SK-N-SH treated with all-trans-retinoic acid at 6 μM for 48 hours (cell line): ENCODE data around the gene RIN3.

Experiments used
- BACH2 ChIP-seq: fragments of 250-450 bp; sonication (Bioruptor Pico); IDR thresholded peaks from 2 replicates; pipeline ENCODE4 v1.9.0; 2021; ENCODE audit warnings: mild to moderate bottlenecking, borderline replicate concordance
- CSDC2 ChIP-seq: fragments of 250-450 bp; sonication (Bioruptor Pico); IDR thresholded peaks from 2 replicates; pipeline ENCODE4 v1.5.0; 2020; ENCODE audit warnings: mild to moderate bottlenecking, moderate library complexity
- OSR1 ChIP-seq: fragments of 250-450 bp; sonication (Bioruptor Pico); IDR thresholded peaks from 2 replicates; pipeline ENCODE4 v1.8.0; 2022; ENCODE audit warnings: moderate library complexity, mild to moderate bottlenecking, inconsistent platforms
- RARB ChIP-seq: fragments of 250-450 bp; sonication (Bioruptor Pico); IDR thresholded peaks from 2 replicates; pipeline ENCODE4 v1.8.0; 2021; ENCODE audit warnings: mild to moderate bottlenecking, moderate library complexity
- TOX ChIP-seq: fragments of 250-450 bp; sonication (Bioruptor Pico); IDR thresholded peaks from 2 replicates; pipeline ENCODE4 v1.8.0; 2021; ENCODE audit warnings: mild to moderate bottlenecking, moderate library complexity, borderline replicate concordance
- ZFP30 ChIP-seq: fragments of 450-650 bp; formaldehyde crosslinking; IDR thresholded peaks from 2 replicates; pipeline ENCODE4 v1.5.0; 2022; ENCODE audit warnings: mild to moderate bottlenecking, moderate library complexity
- ZNF8 ChIP-seq: fragments of 450-650 bp; formaldehyde crosslinking; IDR thresholded peaks from 2 replicates; pipeline ENCODE4 v1.5.0; 2020; ENCODE audit warnings: mild to moderate bottlenecking, moderate library complexity
- TF ChIP-seq, protein P1 (sequence below): fragments of 250-450 bp; sonication (Bioruptor Pico); IDR thresholded peaks from 2 replicates; pipeline ENCODE4 v1.8.0; 2021; ENCODE audit warnings: low read depth, mild to moderate bottlenecking, moderate library complexity, borderline replicate concordance
- TF ChIP-seq, protein P2 (sequence below): fragments of 250-450 bp; sonication (Bioruptor Pico); IDR thresholded peaks from 2 replicates; pipeline ENCODE4 v1.8.0; 2020; ENCODE audit warnings: mild to moderate bottlenecking, moderate library complexity, borderline replicate concordance

DNA sequence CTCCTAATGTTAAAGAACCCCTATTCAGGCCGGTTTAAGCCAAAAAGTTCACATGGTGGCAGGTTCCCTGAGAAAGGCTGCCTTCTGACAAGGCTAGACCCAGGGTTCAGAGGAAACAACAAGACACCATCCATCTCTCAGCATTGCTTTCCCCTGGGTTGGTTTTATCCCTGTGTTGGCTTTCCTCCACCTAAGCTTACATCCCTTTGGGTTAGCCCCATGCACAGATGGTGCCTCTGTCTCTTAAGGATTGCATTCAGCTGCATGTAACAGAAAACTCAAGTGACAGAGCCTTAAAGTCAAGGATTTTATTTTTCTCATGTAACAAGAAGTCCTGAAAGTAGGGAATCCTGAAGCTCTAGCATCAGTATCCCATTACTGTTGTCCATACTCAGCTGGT lies 42.8 kb upstream of the RIN3 start:
- TF ChIP-seq, protein P1, sequence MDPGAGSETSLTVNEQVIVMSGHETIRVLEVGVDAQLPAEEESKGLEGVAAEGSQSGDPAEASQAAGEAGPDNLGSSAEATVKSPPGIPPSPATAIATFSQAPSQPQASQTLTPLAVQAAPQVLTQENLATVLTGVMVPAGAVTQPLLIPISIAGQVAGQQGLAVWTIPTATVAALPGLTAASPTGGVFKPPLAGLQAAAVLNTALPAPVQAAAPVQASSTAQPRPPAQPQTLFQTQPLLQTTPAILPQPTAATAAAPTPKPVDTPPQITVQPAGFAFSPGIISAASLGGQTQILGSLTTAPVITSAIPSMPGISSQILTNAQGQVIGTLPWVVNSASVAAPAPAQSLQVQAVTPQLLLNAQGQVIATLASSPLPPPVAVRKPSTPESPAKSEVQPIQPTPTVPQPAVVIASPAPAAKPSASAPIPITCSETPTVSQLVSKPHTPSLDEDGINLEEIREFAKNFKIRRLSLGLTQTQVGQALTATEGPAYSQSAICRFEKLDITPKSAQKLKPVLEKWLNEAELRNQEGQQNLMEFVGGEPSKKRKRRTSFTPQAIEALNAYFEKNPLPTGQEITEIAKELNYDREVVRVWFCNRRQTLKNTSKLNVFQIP (CRISPR knock-in tag) = no peak
- TF ChIP-seq RARB = no peak
- TF ChIP-seq, protein P2, sequence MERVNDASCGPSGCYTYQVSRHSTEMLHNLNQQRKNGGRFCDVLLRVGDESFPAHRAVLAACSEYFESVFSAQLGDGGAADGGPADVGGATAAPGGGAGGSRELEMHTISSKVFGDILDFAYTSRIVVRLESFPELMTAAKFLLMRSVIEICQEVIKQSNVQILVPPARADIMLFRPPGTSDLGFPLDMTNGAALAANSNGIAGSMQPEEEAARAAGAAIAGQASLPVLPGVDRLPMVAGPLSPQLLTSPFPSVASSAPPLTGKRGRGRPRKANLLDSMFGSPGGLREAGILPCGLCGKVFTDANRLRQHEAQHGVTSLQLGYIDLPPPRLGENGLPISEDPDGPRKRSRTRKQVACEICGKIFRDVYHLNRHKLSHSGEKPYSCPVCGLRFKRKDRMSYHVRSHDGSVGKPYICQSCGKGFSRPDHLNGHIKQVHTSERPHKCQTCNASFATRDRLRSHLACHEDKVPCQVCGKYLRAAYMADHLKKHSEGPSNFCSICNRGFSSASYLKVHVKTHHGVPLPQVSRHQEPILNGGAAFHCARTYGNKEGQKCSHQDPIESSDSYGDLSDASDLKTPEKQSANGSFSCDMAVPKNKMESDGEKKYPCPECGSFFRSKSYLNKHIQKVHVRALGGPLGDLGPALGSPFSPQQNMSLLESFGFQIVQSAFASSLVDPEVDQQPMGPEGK (CRISPR knock-in tag) = no peak
- TF ChIP-seq TOX (CRISPR knock-in tag) = no peak
- TF ChIP-seq ZNF8 = no peak
- no peak for TF ChIP-seq ZFP30
- no peak for TF ChIP-seq BACH2
- TF ChIP-seq OSR1 = no peak
- TF ChIP-seq CSDC2 = no peak
